Measurements from ENCODE around the gene DHX58.
"Not testable (repeated sequence)": the region's sequence is repeated elsewhere in the genome, so short reads cannot be mapped to it uniquely, and the experiment has no call there.

DHX58 gene

GRCh38 chr17:42112552-42113176 lies at the start of gene DHX58:
DHX58 (minus strand) TSS chr17:42112714; CDS start chr17:42111892, 822 bp downstream.
- no peak for DNase-seq (ENCODE audit: low read depth, low spot score)
- H3K9ac ChIP-seq (ENCODE audit: insufficient read length) = no peak within 1 kb of the TSS
- peaks cover 20% of the 10 kb centered on the region; the same call in 1 of the 2 replicates for H3K36me3 ChIP-seq (ENCODE audit: insufficient read depth, low read length)
- no peak for TF ChIP-seq FOXP2 (optimal IDR thresholded peaks at IDR 0.05; ENCODE audit: control extremely low read depth, extremely low read length, insufficient read depth)
- peak; percentile 60; the same call in 1 of the 2 replicates for TF ChIP-seq POLR2AphosphoS5 (IDR thresholded peaks at IDR 0.05; ENCODE audit: borderline replicate concordance, low read depth, low read length)
- H3K9me3 ChIP-seq (ENCODE audit: low read depth, low read length) = no peaks in the 10 kb centered on the region
- peak within 1 kb of the TSS; percentile 23; the same call in 1 of the 2 replicates for H3K4me3 ChIP-seq
- H3K27ac ChIP-seq = peak within 1 kb of the TSS; percentile 57

GRCh38 chr17:42160531-42160910 lies 48.0 kb upstream of the DHX58 start:
- Histone ChIP-seq H3K4me3 (no peak overlapping the region), H3K36me3 (ENCODE audit: insufficient read depth, low read length) (no peaks in the 10 kb centered on the region), H3K9me3 (ENCODE audit: low read depth, low read length) (no peaks in the 10 kb centered on the region), H3K9ac (ENCODE audit: insufficient read length) (no peak overlapping the region), H3K27ac (no peak overlapping the region)
- DNase-seq (ENCODE audit: low read depth, low spot score) = no peak
- TF ChIP-seq FOXP2 (optimal IDR thresholded peaks at IDR 0.05; ENCODE audit: control extremely low read depth, extremely low read length, insufficient read depth) = no peak
- TF ChIP-seq EZH2 (IDR thresholded peaks at IDR 0.05) = no peak
- TF ChIP-seq POLR2AphosphoS5 (IDR thresholded peaks at IDR 0.05; ENCODE audit: borderline replicate concordance, low read depth, low read length) = no peak

GRCh38 chr17:42159796-42160530 lies 47.4 kb upstream of the DHX58 start:
- no peak for TF ChIP-seq POLR2AphosphoS5 (IDR thresholded peaks at IDR 0.05; ENCODE audit: borderline replicate concordance, low read depth, low read length)
- TF ChIP-seq FOXP2 (optimal IDR thresholded peaks at IDR 0.05; ENCODE audit: control extremely low read depth, extremely low read length, insufficient read depth) = no peak
- TF ChIP-seq EZH2 (IDR thresholded peaks at IDR 0.05) = no peak
- no peak overlapping the region for H3K9ac ChIP-seq (ENCODE audit: insufficient read length)
- no peaks in the 10 kb centered on the region for H3K9me3 ChIP-seq (ENCODE audit: low read depth, low read length)
- H3K36me3 ChIP-seq (ENCODE audit: insufficient read depth, low read length) = no peaks in the 10 kb centered on the region
- no peak for DNase-seq (ENCODE audit: low read depth, low spot score)
- no peak overlapping the region for H3K4me3 ChIP-seq
- no peak overlapping the region for H3K27ac ChIP-seq

- Histone ChIP-seq H3K9ac (ENCODE audit: insufficient read length) (peak overlapping the region; percentile 51), H3K36me3 (ENCODE audit: insufficient read depth, low read length) (no peaks in the 10 kb centered on the region; the same call in 1 of the 2 replicates), H3K9me3 (ENCODE audit: low read depth, low read length) (no peaks in the 10 kb centered on the region), H3K4me3 (peak overlapping the region; percentile 94), H3K27ac (no peak overlapping the region)
- DNase-seq (ENCODE audit: low read depth, low spot score) = no peak
- TF ChIP-seq EZH2 (IDR thresholded peaks at IDR 0.05) = no peak
- no peak for TF ChIP-seq POLR2AphosphoS5 (IDR thresholded peaks at IDR 0.05; ENCODE audit: borderline replicate concordance, low read depth, low read length)
- no peak for TF ChIP-seq FOXP2 (optimal IDR thresholded peaks at IDR 0.05; ENCODE audit: control extremely low read depth, extremely low read length, insufficient read depth)
Measured at GRCh38 chr17:42155614-42156045, 43.1 kb upstream of the DHX58 start.

GRCh38 chr17:42153919-42154742 lies 41.6 kb upstream of the DHX58 start:
- no peak for DNase-seq (ENCODE audit: low read depth, low spot score)
- Histone ChIP-seq H3K4me3 (peak overlapping the region; percentile 94), H3K9ac (ENCODE audit: insufficient read length) (peak overlapping the region; percentile 96), H3K27ac (peak overlapping the region; percentile 74), H3K9me3 (ENCODE audit: low read depth, low read length) (no peaks in the 10 kb centered on the region), H3K36me3 (ENCODE audit: insufficient read depth, low read length) (no peaks in the 10 kb centered on the region; the same call in 1 of the 2 replicates)
- TF ChIP-seq EZH2 (IDR thresholded peaks at IDR 0.05) = no peak
- TF ChIP-seq FOXP2 (optimal IDR thresholded peaks at IDR 0.05; ENCODE audit: control extremely low read depth, extremely low read length, insufficient read depth) = no peak
- TF ChIP-seq POLR2AphosphoS5 (IDR thresholded peaks at IDR 0.05; ENCODE audit: borderline replicate concordance, low read depth, low read length) = no peak

- no peak overlapping the region for H3K9ac ChIP-seq (ENCODE audit: insufficient read length)
- H3K27ac ChIP-seq = no peak overlapping the region
- no peaks in the 10 kb centered on the region for H3K9me3 ChIP-seq (ENCODE audit: low read depth, low read length)
- DNase-seq (ENCODE audit: low read depth, low spot score) = no peak
- H3K4me3 ChIP-seq = no peak overlapping the region
- H3K36me3 ChIP-seq (ENCODE audit: insufficient read depth, low read length) = peaks cover 20% of the 10 kb centered on the region
- TF ChIP-seq FOXP2 (optimal IDR thresholded peaks at IDR 0.05; ENCODE audit: control extremely low read depth, extremely low read length, insufficient read depth) = no peak
- no peak for TF ChIP-seq POLR2AphosphoS5 (IDR thresholded peaks at IDR 0.05; ENCODE audit: borderline replicate concordance, low read depth, low read length)
- no peak for TF ChIP-seq EZH2 (IDR thresholded peaks at IDR 0.05)
Measured at GRCh38 chr17:42146911-42147607, 34.5 kb upstream of the DHX58 start.

- not testable (repeated sequence) for H3K27ac ChIP-seq; DNase-seq (ENCODE audit: low read depth, low spot score); H3K9ac ChIP-seq (ENCODE audit: insufficient read length); H3K9me3 ChIP-seq (ENCODE audit: low read depth, low read length); H3K4me3 ChIP-seq
- peaks cover 26% of the 10 kb centered on the region for H3K36me3 ChIP-seq (ENCODE audit: insufficient read depth, low read length)
Measured at GRCh38 chr17:42143138-42143537, 30.6 kb upstream of the DHX58 start.

All from SK-N-MC (cell line).